CD4-positive, alpha-beta T cell (primary cell): ENCODE results near the gene TCF7L2. TPM values are rescaled to one million over a fixed set of nuclear protein-coding genes. Genes with fewer than 3 reads are reported as not detected.

Experiments used
- ATAC-seq: fragments of 200-7000 bp; cut with Tn5 transposase; one replicate; pipeline ENCODE4 v1.10.0; 2022; ENCODE audit warnings: mild to moderate bottlenecking; ENCODE audit not compliant: poor library complexity
- CTCF ChIA-PET: fragments of 350-600 bp; sonication (Branson Sonifier 250); formaldehyde crosslinking; loops from one replicate; lab custom pipeline; 2021; ENCODE audit warnings: antibody characterized with exemption, inconsistent platforms; lab: Charles Lee
- POLR2A ChIA-PET: fragments of 350-600 bp; sonication (Branson Sonifier 250); formaldehyde crosslinking; loops from one replicate; lab custom pipeline; 2021; ENCODE audit warnings: antibody characterized with exemption, inconsistent platforms; lab: Charles Lee
- DNase-seq, 14 experiments: peaks; one replicate each; pipeline ENCODE4 v3.0.0-alpha.2; 2013 to 2020; ENCODE audit warnings: mixed read lengths in 2 of 14
- H3K27ac ChIP-seq, 2 donors: one replicate each; pipeline versions ENCODE4 v1.5.1 to v1.7.0; 2013; ENCODE audit warnings: low read length in 2 of 2, low read depth in 1 of 2, mild to moderate bottlenecking in 1 of 2
- H3K27me3 ChIP-seq, 2 experiments: 1 replicate in 1 of 2; 2 replicates in 1 of 2; pipeline versions ENCODE4 v1.6.1 to v1.7.0; 2013; ENCODE audit warnings: low read length in 2 of 2, control low read depth in 1 of 2, mild to moderate bottlenecking in 1 of 2, moderate library complexity in 1 of 2; ENCODE audit not compliant: insufficient read depth in 2 of 2, control insufficient read depth in 1 of 2
- H3K36me3 ChIP-seq: one replicate; pipeline ENCODE4 v1.6.1; 2013; ENCODE audit warnings: low read length, control low read depth; ENCODE audit not compliant: insufficient read depth
- H3K4me1 ChIP-seq: one replicate; pipeline ENCODE4 v1.6.1; 2013; ENCODE audit warnings: low read length, control low read depth; ENCODE audit not compliant: insufficient read depth
- H3K4me3 ChIP-seq: one replicate; pipeline ENCODE4 v1.5.1; 2013; ENCODE audit warnings: mild to moderate bottlenecking, low read length, moderate library complexity
- H3K9me3 ChIP-seq, 2 experiments: 1 replicate in 1 of 2; 2 replicates in 1 of 2; pipeline versions ENCODE4 v1.6.1 to v1.7.0; 2013; ENCODE audit warnings: low read length in 2 of 2, mild to moderate bottlenecking in 2 of 2, control low read depth in 1 of 2, moderate library complexity in 1 of 2; ENCODE audit not compliant: control insufficient read depth in 1 of 2, insufficient read depth in 1 of 2
- H3K27ac Mint-ChIP-seq: one replicate; pipeline ENCODE4 v1.8.0; 2020; ENCODE audit warnings: mixed read lengths
- H3K27me3 Mint-ChIP-seq: one replicate; pipeline ENCODE4 v1.8.0; 2021; ENCODE audit warnings: mixed read lengths
- H3K36me3 Mint-ChIP-seq: one replicate; pipeline ENCODE4 v1.8.0; 2021; ENCODE audit warnings: low read depth, mixed read lengths
- H3K4me1 Mint-ChIP-seq: one replicate; pipeline ENCODE4 v1.8.0; 2021; ENCODE audit warnings: low read depth, mixed read lengths
- H3K4me3 Mint-ChIP-seq: one replicate; pipeline ENCODE4 v1.8.0; 2020; ENCODE audit warnings: mild to moderate bottlenecking, mixed read lengths
- H3K9me3 Mint-ChIP-seq: one replicate; pipeline ENCODE4 v1.8.0; 2020; ENCODE audit warnings: mixed read lengths
- intact Hi-C, 2 experiments: fragments of 100-400 bp; cut with DNase I in 1 of 2; cut with micrococcal nuclease in 1 of 2; formaldehyde crosslinking; loops; one replicate each; pipeline versions ENCODE4 v1.15.1 to v1.9.0; 2023 to 2025; cut with DNase I, micrococcal nuclease
- total RNA-seq, 174 experiments: library from RNA in 2 of 174; stranded (reverse) in 2 of 174; gene quantifications; one replicate each; pipeline ENCODE4 v1.2.3 and lab custom pipeline; 2021 to 2026
- TF ChIP-seq, protein P1 (sequence below): fragments of 200-600 bp; IDR thresholded peaks from one replicate; pipeline ENCODE4 v1.8.0; 2022; ENCODE audit warnings: antibody characterized with exemption, mild to moderate bottlenecking

Gene TCF7L2
- total RNA-seq, 2 experiments from 2014 or later, result 4.2 to 4.4 TPM

DNA sequence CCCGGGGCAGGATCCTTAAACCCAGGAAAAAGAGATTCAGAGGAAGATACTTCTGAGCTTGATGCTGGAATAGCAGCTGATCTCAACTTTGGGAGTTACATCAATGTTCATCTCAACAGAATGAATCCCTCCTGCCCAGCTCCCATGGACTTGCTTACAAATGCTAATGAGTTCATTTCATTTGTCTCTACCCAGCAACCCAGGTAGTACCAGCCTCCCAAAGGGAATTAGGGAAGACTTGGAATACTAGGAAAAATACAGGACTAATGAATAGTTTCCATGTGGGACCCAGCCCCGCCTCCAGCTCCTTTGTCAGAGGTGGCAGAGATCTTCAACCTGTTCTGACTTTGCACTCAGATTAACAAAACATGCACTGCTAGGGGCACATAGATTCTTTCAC, 22.1 kb upstream of the TCF7L2 start:
- TF ChIP-seq, protein P1, sequence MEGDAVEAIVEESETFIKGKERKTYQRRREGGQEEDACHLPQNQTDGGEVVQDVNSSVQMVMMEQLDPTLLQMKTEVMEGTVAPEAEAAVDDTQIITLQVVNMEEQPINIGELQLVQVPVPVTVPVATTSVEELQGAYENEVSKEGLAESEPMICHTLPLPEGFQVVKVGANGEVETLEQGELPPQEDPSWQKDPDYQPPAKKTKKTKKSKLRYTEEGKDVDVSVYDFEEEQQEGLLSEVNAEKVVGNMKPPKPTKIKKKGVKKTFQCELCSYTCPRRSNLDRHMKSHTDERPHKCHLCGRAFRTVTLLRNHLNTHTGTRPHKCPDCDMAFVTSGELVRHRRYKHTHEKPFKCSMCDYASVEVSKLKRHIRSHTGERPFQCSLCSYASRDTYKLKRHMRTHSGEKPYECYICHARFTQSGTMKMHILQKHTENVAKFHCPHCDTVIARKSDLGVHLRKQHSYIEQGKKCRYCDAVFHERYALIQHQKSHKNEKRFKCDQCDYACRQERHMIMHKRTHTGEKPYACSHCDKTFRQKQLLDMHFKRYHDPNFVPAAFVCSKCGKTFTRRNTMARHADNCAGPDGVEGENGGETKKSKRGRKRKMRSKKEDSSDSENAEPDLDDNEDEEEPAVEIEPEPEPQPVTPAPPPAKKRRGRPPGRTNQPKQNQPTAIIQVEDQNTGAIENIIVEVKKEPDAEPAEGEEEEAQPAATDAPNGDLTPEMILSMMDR, result no peak
- Histone ChIP-seq H3K4me3 (no peak overlapping the region), H3K9me3 (peaks cover 0 to 5% of the 10 kb centered on the region in 2 experiments), H3K27me3 (no peaks in the 10 kb centered on the region), H3K36me3 (no peaks in the 10 kb centered on the region), H3K4me1 (no peaks in the 10 kb centered on the region), H3K27ac (no peak overlapping the region)
- intact Hi-C loops, result no loop called here
- Mint-ChIP-seq H3K4me1 (no peaks in the 10 kb centered on the region), H3K9me3 (peaks cover 15% of the 10 kb centered on the region), H3K27ac (no peak overlapping the region), H3K36me3 (peaks cover 4% of the 10 kb centered on the region), H3K27me3 (peaks cover 4% of the 10 kb centered on the region), H3K4me3 (no peak overlapping the region)
- ATAC-seq (no peak), DNase-seq (no peak)
- CTCF ChIA-PET, result interaction anchor here (0.6 kb wide), 1 partner anchor 19 kb away, joined by 3 read pairs; no protein-coding TSS in a partner anchor
- POLR2A ChIA-PET, result no interaction called here

DNA sequence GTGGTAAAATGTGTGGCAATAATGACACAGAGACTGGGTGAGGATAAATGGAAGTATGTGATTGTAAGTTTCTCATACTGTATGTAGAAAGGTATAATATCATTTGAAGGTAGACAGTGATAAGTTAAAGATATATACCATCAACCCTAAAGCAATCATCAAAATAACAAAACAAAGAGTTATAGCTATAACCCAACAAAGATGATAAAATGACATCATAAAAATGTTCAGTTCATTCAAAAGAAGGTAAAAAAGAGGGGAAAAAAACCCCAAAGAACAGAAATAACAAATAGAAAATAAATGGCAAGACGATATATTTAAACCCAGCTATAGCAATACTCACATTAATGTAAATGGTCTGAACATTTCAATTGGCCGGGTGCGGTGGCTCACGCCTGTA, 17.4 kb upstream of the TCF7L2 start:
- peaks cover 15% of the 10 kb centered on the region for H3K9me3 Mint-ChIP-seq

DNA sequence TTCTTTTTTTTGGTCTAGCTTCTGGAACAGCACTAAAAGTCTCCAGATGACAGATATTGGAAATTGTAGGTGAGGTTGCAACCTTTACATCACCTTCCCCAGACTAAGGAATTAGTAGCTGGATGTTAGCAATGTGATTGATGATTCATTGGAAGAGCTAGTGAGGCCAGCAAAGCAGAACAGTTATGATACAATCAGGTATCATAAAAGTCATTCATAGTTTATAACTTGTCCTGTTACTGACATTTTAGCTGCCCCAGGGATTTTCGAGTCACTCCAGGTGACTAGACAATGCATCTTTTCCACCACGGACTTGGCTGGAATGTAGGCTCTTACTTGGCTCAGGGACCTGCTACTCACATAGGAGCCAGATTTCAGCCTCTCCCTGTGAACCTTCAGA, 15.9 kb upstream of the TCF7L2 start:
- Mint-ChIP-seq H3K9me3 (peaks cover 14% of the 10 kb centered on the region), H3K27ac (no peak overlapping the region), H3K4me3 (no peak overlapping the region), H3K36me3 (peaks cover 3% of the 10 kb centered on the region), H3K27me3 (peaks cover 4% of the 10 kb centered on the region), H3K4me1 (no peaks in the 10 kb centered on the region)
- H3K4me3 ChIP-seq, result no peak overlapping the region
- ATAC-seq (no peak), DNase-seq (no peak)
- CTCF ChIA-PET, result no interaction called here
- H3K36me3 ChIP-seq, result no peaks in the 10 kb centered on the region
- no peaks in the 10 kb centered on the region for H3K4me1 ChIP-seq
- TF ChIP-seq, protein P1, result no peak
- POLR2A ChIA-PET, result no interaction called here
- peaks cover 0 to 3% of the 10 kb centered on the region in 2 experiments for H3K27me3 ChIP-seq
- peaks cover 0 to 5% of the 10 kb centered on the region in 2 experiments for H3K9me3 ChIP-seq
- H3K27ac ChIP-seq, result no peak overlapping the region
- intact Hi-C loops, result no loop called here

More for the DNA sequence above, 17.4 kb upstream of the TCF7L2 start:
- Histone ChIP-seq H3K27ac (no peak overlapping the region), H3K9me3 (peaks cover 0 to 5% of the 10 kb centered on the region in 2 experiments), H3K4me1 (no peaks in the 10 kb centered on the region), H3K36me3 (no peaks in the 10 kb centered on the region), H3K27me3 (no peaks in the 10 kb centered on the region), H3K4me3 (no peak overlapping the region)
- DNase-seq (no peak), ATAC-seq (no peak)
- intact Hi-C loops, result no loop called here
- Mint-ChIP-seq H3K4me3 (no peak overlapping the region), H3K4me1 (no peaks in the 10 kb centered on the region), H3K36me3 (peaks cover 4% of the 10 kb centered on the region), H3K27ac (no peak overlapping the region), H3K27me3 (peaks cover 4% of the 10 kb centered on the region)
- CTCF ChIA-PET, result no interaction called here
- POLR2A ChIA-PET, result no interaction called here
- TF ChIP-seq, protein P1, result no peak
